ENCODE measurements around the gene JAKMIP2.
"Not testable (repeated sequence)": the region's sequence is repeated elsewhere in the genome, so short reads cannot be mapped to it uniquely, and the experiment has no call there.

JAKMIP2 gene

DNA sequence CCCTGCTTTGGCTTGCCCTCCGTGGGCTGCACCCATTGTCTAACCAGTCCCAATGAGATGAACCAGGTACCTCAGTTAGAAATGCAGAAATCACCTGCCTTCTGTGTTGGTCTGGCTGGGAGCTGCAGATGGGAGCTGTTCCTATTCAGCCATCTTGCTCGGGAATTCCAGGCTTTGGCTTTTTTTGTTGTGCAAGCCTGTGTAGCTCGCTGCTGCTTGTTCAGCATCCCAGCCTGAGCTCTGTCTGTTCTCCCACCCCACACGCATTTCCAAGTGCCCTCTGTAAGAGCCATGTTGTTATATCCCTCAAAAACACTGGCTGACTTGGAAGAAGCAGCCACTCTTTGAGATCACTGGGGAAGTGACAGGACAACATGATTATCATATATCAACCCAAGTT is 171.0 kb downstream of the JAKMIP2 start:
- H3K27me3 ChIP-seq (ENCODE audit: control insufficient read depth, insufficient read depth, low read length) = no peaks in the 10 kb centered on the region
- H3K4me3 ChIP-seq (ENCODE audit: low read depth, low read length) = no peak overlapping the region
- H3K36me3 ChIP-seq (ENCODE audit: control insufficient read depth, insufficient read depth, low read length) = peaks cover 32% of the 10 kb centered on the region

GRCh38 chr5:147610798-147611197 is 171.7 kb downstream of the JAKMIP2 start:
- peaks cover 30% of the 10 kb centered on the region for H3K36me3 ChIP-seq (ENCODE audit: control insufficient read depth, insufficient read depth, low read length)

More for the DNA sequence above, 171.0 kb downstream of the JAKMIP2 start:
- no peaks in the 10 kb centered on the region for H3K9me3 ChIP-seq (ENCODE audit: control insufficient read depth, insufficient read depth, low read depth, low read length)
- no peak overlapping the region for H3K9ac ChIP-seq (ENCODE audit: low read length)
- peaks cover 14% of the 10 kb centered on the region for H3K4me1 ChIP-seq (ENCODE audit: control insufficient read depth, insufficient read depth, low read length)
- no peak overlapping the region for H3K27ac ChIP-seq (ENCODE audit: low read depth, low read length)

GRCh38 chr5:147601652-147602051 is 180.9 kb downstream of the JAKMIP2 start:
- no peak overlapping the region for H3K9ac ChIP-seq (ENCODE audit: low read length)
- peaks cover 55% of the 10 kb centered on the region for H3K36me3 ChIP-seq (ENCODE audit: control insufficient read depth, insufficient read depth, low read length)
- H3K9me3 ChIP-seq (ENCODE audit: control insufficient read depth, insufficient read depth, low read depth, low read length) = no peaks in the 10 kb centered on the region
- no peak overlapping the region for H3K27ac ChIP-seq (ENCODE audit: low read depth, low read length)
- no peak overlapping the region for H3K4me3 ChIP-seq (ENCODE audit: low read depth, low read length)
- H3K27me3 ChIP-seq (ENCODE audit: control insufficient read depth, insufficient read depth, low read length) = no peaks in the 10 kb centered on the region
- no peaks in the 10 kb centered on the region for H3K4me1 ChIP-seq (ENCODE audit: control insufficient read depth, insufficient read depth, low read length)

More at GRCh38 chr5:147610798-147611197, 171.7 kb downstream of the JAKMIP2 start:
- no peaks in the 10 kb centered on the region for H3K27me3 ChIP-seq (ENCODE audit: control insufficient read depth, insufficient read depth, low read length)
- no peaks in the 10 kb centered on the region for H3K9me3 ChIP-seq (ENCODE audit: control insufficient read depth, insufficient read depth, low read depth, low read length)
- peaks cover 14% of the 10 kb centered on the region for H3K4me1 ChIP-seq (ENCODE audit: control insufficient read depth, insufficient read depth, low read length)
- H3K4me3 ChIP-seq (ENCODE audit: low read depth, low read length) = no peak overlapping the region
- no peak overlapping the region for H3K27ac ChIP-seq (ENCODE audit: low read depth, low read length)
- no peak overlapping the region for H3K9ac ChIP-seq (ENCODE audit: low read length)

- no peaks in the 10 kb centered on the region for H3K27me3 ChIP-seq (ENCODE audit: control insufficient read depth, insufficient read depth, low read length)
- H3K9ac ChIP-seq (ENCODE audit: low read length) = no peak overlapping the region
- no peaks in the 10 kb centered on the region for H3K4me1 ChIP-seq (ENCODE audit: control insufficient read depth, insufficient read depth, low read length)
- no peak overlapping the region for H3K4me3 ChIP-seq (ENCODE audit: low read depth, low read length)
- H3K36me3 ChIP-seq (ENCODE audit: control insufficient read depth, insufficient read depth, low read length) = peaks cover 36% of the 10 kb centered on the region
- H3K9me3 ChIP-seq (ENCODE audit: control insufficient read depth, insufficient read depth, low read depth, low read length) = no peaks in the 10 kb centered on the region
- no peak overlapping the region for H3K27ac ChIP-seq (ENCODE audit: low read depth, low read length)
These were observed 191.4 kb downstream of the JAKMIP2 start for GRCh38 chr5:147591120-147591519.

DNA sequence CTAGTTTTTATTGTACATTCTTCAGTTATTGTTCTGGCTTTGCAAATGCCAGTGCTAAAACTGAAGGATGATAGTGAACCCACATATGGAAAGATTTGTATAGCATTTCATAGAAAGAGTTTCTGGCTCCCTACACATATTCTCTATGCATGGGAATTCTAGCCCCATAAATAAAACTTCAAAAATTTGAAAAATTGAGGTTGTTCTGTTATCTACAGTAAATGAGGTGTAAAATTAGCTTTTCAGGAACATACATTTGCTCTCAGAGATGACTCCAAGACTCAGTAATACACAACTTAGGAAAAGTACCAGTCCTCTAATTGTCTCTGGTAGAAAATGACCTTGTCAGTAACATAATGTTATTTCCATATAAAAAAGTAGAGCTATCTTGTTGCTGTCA is 192.4 kb downstream of the JAKMIP2 start:
- H3K9ac ChIP-seq (ENCODE audit: low read length) = no peak overlapping the region
- peaks cover 28% of the 10 kb centered on the region for H3K36me3 ChIP-seq (ENCODE audit: control insufficient read depth, insufficient read depth, low read length)
- no peaks in the 10 kb centered on the region for H3K4me1 ChIP-seq (ENCODE audit: control insufficient read depth, insufficient read depth, low read length)
- H3K27me3 ChIP-seq (ENCODE audit: control insufficient read depth, insufficient read depth, low read length) = no peaks in the 10 kb centered on the region
- no peaks in the 10 kb centered on the region for H3K9me3 ChIP-seq (ENCODE audit: control insufficient read depth, insufficient read depth, low read depth, low read length)
- no peak overlapping the region for H3K27ac ChIP-seq (ENCODE audit: low read depth, low read length)
- H3K4me3 ChIP-seq (ENCODE audit: low read depth, low read length) = no peak overlapping the region

- Histone ChIP-seq H3K9me3 (ENCODE audit: control insufficient read depth, insufficient read depth, low read depth, low read length) (no peaks in the 10 kb centered on the region), H3K27ac (ENCODE audit: low read depth, low read length) (no peak overlapping the region), H3K36me3 (ENCODE audit: control insufficient read depth, insufficient read depth, low read length) (peaks cover 14% of the 10 kb centered on the region; the same call in 1 of the 2 replicates), H3K27me3 (ENCODE audit: control insufficient read depth, insufficient read depth, low read length) (no peaks in the 10 kb centered on the region), H3K4me1 (ENCODE audit: control insufficient read depth, insufficient read depth, low read length) (no peaks in the 10 kb centered on the region), H3K4me3 (ENCODE audit: low read depth, low read length) (no peak overlapping the region), H3K9ac (ENCODE audit: low read length) (no peak overlapping the region)
These were observed 195.7 kb downstream of the JAKMIP2 start for GRCh38 chr5:147586832-147587231.

DNA sequence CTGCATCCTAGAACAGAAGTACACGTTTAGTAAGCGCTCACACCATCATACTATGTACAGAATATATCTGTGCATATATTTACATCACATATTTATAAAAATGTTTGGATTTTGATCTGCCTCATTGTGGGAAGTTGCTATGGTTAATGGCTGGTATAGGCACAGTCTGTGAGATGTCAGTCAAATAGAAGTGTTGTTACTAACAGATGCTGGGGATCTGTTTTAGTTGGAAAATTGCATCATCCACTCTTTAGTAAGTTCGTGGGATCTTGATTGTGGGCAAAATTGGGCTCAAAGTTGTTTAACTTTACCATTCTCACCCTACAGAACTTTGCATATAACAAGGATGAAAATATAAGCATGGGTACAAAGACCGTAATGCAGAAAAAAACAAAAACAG is 196.3 kb downstream of the JAKMIP2 start:
- no peak overlapping the region for H3K9ac ChIP-seq (ENCODE audit: low read length)
- H3K9me3 ChIP-seq (ENCODE audit: control insufficient read depth, insufficient read depth, low read depth, low read length) = peaks cover 4% of the 10 kb centered on the region; the same call in 1 of the 2 replicates
- no peak overlapping the region for H3K27ac ChIP-seq (ENCODE audit: low read depth, low read length)
- H3K36me3 ChIP-seq (ENCODE audit: control insufficient read depth, insufficient read depth, low read length) = peaks cover 12% of the 10 kb centered on the region; the same call in 1 of the 2 replicates
- H3K27me3 ChIP-seq (ENCODE audit: control insufficient read depth, insufficient read depth, low read length) = no peaks in the 10 kb centered on the region
- no peak overlapping the region for H3K4me3 ChIP-seq (ENCODE audit: low read depth, low read length)
- H3K4me1 ChIP-seq (ENCODE audit: control insufficient read depth, insufficient read depth, low read length) = no peaks in the 10 kb centered on the region

GRCh38 chr5:147582272-147582671 is 200.3 kb downstream of the JAKMIP2 start:
- not testable (repeated sequence) for H3K4me3 ChIP-seq (ENCODE audit: low read depth, low read length); H3K27me3 ChIP-seq (ENCODE audit: control insufficient read depth, insufficient read depth, low read length)

GRCh38 chr5:147580418-147580817 is 202.1 kb downstream of the JAKMIP2 start:
- H3K9me3 ChIP-seq (ENCODE audit: control insufficient read depth, insufficient read depth, low read depth, low read length) = peaks cover 19% of the 10 kb centered on the region
- not testable (repeated sequence) for H3K9ac ChIP-seq (ENCODE audit: low read length); H3K27me3 ChIP-seq (ENCODE audit: control insufficient read depth, insufficient read depth, low read length); H3K27ac ChIP-seq (ENCODE audit: low read depth, low read length); H3K4me3 ChIP-seq (ENCODE audit: low read depth, low read length)
- peaks cover 17% of the 10 kb centered on the region for H3K36me3 ChIP-seq (ENCODE audit: control insufficient read depth, insufficient read depth, low read length)
- H3K4me1 ChIP-seq (ENCODE audit: control insufficient read depth, insufficient read depth, low read length) = peaks cover 13% of the 10 kb centered on the region

More at GRCh38 chr5:147582272-147582671, 200.3 kb downstream of the JAKMIP2 start:
- not testable (repeated sequence) for H3K27ac ChIP-seq (ENCODE audit: low read depth, low read length); H3K9ac ChIP-seq (ENCODE audit: low read length)
- H3K4me1 ChIP-seq (ENCODE audit: control insufficient read depth, insufficient read depth, low read length) = peaks cover 10% of the 10 kb centered on the region
- peaks cover 19% of the 10 kb centered on the region for H3K9me3 ChIP-seq (ENCODE audit: control insufficient read depth, insufficient read depth, low read depth, low read length)
- peaks cover 17% of the 10 kb centered on the region for H3K36me3 ChIP-seq (ENCODE audit: control insufficient read depth, insufficient read depth, low read length)

DNA sequence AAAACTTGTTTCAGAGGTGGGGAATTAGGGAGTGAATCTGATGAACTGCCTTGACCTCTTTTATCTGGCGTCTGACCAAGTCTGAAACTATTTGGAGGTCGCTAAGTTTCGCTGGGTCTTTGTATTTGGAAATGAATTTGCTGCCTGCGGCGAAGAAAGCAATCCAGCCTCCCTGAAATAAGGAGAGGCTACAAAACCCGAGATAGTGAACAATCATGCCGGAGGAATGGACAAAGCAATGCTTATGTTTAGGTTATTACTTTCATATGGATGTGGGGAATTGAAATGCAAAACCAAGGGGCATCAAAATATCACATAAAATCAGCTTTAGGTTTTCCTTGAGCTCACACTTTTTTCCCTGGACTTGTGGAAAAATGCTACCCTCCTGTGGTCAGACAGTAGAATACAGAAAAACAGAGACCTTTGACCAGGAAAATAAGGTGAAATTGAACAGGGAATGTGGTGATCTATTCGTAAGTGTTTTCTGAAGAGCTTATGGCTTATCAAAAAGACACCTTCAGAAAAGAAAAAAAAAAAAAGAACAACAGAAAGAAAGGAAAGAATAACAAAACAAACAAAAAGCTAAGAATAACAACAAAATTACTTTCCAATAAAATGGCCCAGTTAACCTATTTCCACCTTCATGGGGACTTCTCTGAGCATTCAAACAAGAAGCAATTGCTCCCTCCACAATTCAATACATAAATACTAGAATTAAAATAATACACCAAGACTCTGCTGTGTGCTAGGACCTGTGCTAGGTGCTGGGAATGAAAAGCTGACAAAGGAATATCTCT is 204.1 kb downstream of the JAKMIP2 start:
- no peak overlapping the region for H3K27ac ChIP-seq (ENCODE audit: low read depth, low read length)
- H3K4me1 ChIP-seq (ENCODE audit: control insufficient read depth, insufficient read depth, low read length) = peaks cover 31% of the 10 kb centered on the region
- H3K4me3 ChIP-seq (ENCODE audit: low read depth, low read length) = peak overlapping the region; percentile 48
- H3K36me3 ChIP-seq (ENCODE audit: control insufficient read depth, insufficient read depth, low read length) = peaks cover 11% of the 10 kb centered on the region
- peaks cover 19% of the 10 kb centered on the region for H3K9me3 ChIP-seq (ENCODE audit: control insufficient read depth, insufficient read depth, low read depth, low read length)
- H3K9ac ChIP-seq (ENCODE audit: low read length) = no peak overlapping the region
- H3K27me3 ChIP-seq (ENCODE audit: control insufficient read depth, insufficient read depth, low read length) = no peaks in the 10 kb centered on the region

GRCh38 chr5:147576646-147577535 is 205.6 kb downstream of the JAKMIP2 start:
- H3K4me1 ChIP-seq (ENCODE audit: control insufficient read depth, insufficient read depth, low read length) = peaks cover 43% of the 10 kb centered on the region
- no peak overlapping the region for H3K27ac ChIP-seq (ENCODE audit: low read depth, low read length)
- no peaks in the 10 kb centered on the region for H3K27me3 ChIP-seq (ENCODE audit: control insufficient read depth, insufficient read depth, low read length)
- no peak overlapping the region for H3K4me3 ChIP-seq (ENCODE audit: low read depth, low read length)
- H3K9me3 ChIP-seq (ENCODE audit: control insufficient read depth, insufficient read depth, low read depth, low read length) = peaks cover 19% of the 10 kb centered on the region
- no peak overlapping the region for H3K9ac ChIP-seq (ENCODE audit: low read length)
- H3K36me3 ChIP-seq (ENCODE audit: control insufficient read depth, insufficient read depth, low read length) = peaks cover 11% of the 10 kb centered on the region

Measured in HUES6 (cell line).